Measurements from ENCODE around the gene ETDA. TPM values are rescaled to one million over a fixed set of nuclear protein-coding genes. Genes with fewer than 3 reads are reported as not detected.
A peak's percentile ranks its signal among the peaks of the same experiment; 100 is the strongest.

Gene ETDA
- total RNA-seq, 1 donor from 2014 or later: not detected

- H2AFZ ChIP-seq (ENCODE audit: low read depth, low read length): no peak overlapping the region
- H3K27ac ChIP-seq (ENCODE audit: low read depth, low read length): no peak overlapping the region
- DNase-seq (ENCODE audit: low read depth): no peak
- no peaks in the 10 kb centered on the region for H3K79me2 ChIP-seq (ENCODE audit: insufficient read depth, low read length)
- Mint-ChIP-seq H3K4me1 (ENCODE audit: low read depth, unreplicated experiment) (no peaks in the 10 kb centered on the region), H3K9me3 (ENCODE audit: unreplicated experiment) (peaks cover 4% of the 10 kb centered on the region), H3K36me3 (ENCODE audit: low read depth, unreplicated experiment) (peaks cover 17% of the 10 kb centered on the region), H3K27ac (ENCODE audit: unreplicated experiment) (no peak overlapping the region), H3K27me3 (ENCODE audit: low read depth, unreplicated experiment) (no peaks in the 10 kb centered on the region), H3K4me3 (ENCODE audit: unreplicated experiment) (no peak overlapping the region)
- TF ChIP-seq CTCF (IDR thresholded peaks at IDR 0.05; ENCODE audit: insufficient read depth, low read depth, low read length) (no peak), EZH2 (IDR thresholded peaks at IDR 0.05; ENCODE audit: insufficient read depth, low read length) (no peak)
- H3K9me3 ChIP-seq (ENCODE audit: insufficient read depth, low read depth, low read length): peaks cover 5% of the 10 kb centered on the region
- H3K4me1 ChIP-seq (ENCODE audit: insufficient read depth, low read length): no peaks in the 10 kb centered on the region
- H4K20me1 ChIP-seq (ENCODE audit: insufficient read depth, low read length): no peaks in the 10 kb centered on the region
- no peaks in the 10 kb centered on the region for H3K36me3 ChIP-seq (ENCODE audit: insufficient read depth, low read length)
- no peak overlapping the region for H3K4me3 ChIP-seq (ENCODE audit: insufficient read depth, low read depth, low read length)
- no peak overlapping the region for H3K4me2 ChIP-seq (ENCODE audit: low read length)
- no peaks in the 10 kb centered on the region for H3K27me3 ChIP-seq (ENCODE audit: insufficient read depth, low read length)
- peak; percentile 45 for FAIRE-seq
- no peak overlapping the region for H3K9ac ChIP-seq (ENCODE audit: low read length)
Measured at GRCh38 chrX:135287266-135287823, 35.5 kb downstream of the ETDA start.

- Mint-ChIP-seq H3K27me3 (ENCODE audit: low read depth, unreplicated experiment) (no peaks in the 10 kb centered on the region), H3K4me3 (ENCODE audit: unreplicated experiment) (no peak overlapping the region), H3K36me3 (ENCODE audit: low read depth, unreplicated experiment) (peaks cover 3% of the 10 kb centered on the region), H3K4me1 (ENCODE audit: low read depth, unreplicated experiment) (no peaks in the 10 kb centered on the region), H3K9me3 (ENCODE audit: unreplicated experiment) (no peaks in the 10 kb centered on the region), H3K27ac (ENCODE audit: unreplicated experiment) (no peak overlapping the region)
- Histone ChIP-seq H3K4me3 (ENCODE audit: insufficient read depth, low read depth, low read length) (peak overlapping the region; percentile 51), H3K9ac (ENCODE audit: low read length) (peak overlapping the region; percentile 60), H4K20me1 (ENCODE audit: insufficient read depth, low read length) (no peaks in the 10 kb centered on the region), H3K79me2 (ENCODE audit: insufficient read depth, low read length) (no peaks in the 10 kb centered on the region), H3K27ac (ENCODE audit: low read depth, low read length) (no peak overlapping the region), H3K36me3 (ENCODE audit: insufficient read depth, low read length) (no peaks in the 10 kb centered on the region), H3K4me2 (ENCODE audit: low read length) (peak overlapping the region; percentile 88), H3K4me1 (ENCODE audit: insufficient read depth, low read length) (no peaks in the 10 kb centered on the region), H3K9me3 (ENCODE audit: insufficient read depth, low read depth, low read length) (no peaks in the 10 kb centered on the region), H2AFZ (ENCODE audit: low read depth, low read length) (peak overlapping the region; percentile 52), H3K27me3 (ENCODE audit: insufficient read depth, low read length) (no peaks in the 10 kb centered on the region)
- no peak for TF ChIP-seq CTCF (IDR thresholded peaks at IDR 0.05; ENCODE audit: insufficient read depth, low read depth, low read length)
- no peak for TF ChIP-seq EZH2 (IDR thresholded peaks at IDR 0.05; ENCODE audit: insufficient read depth, low read length)
- FAIRE-seq (peak; percentile 83), DNase-seq (ENCODE audit: low read depth) (peak; percentile 31)
Measured at GRCh38 chrX:135295238-135295943, 43.5 kb downstream of the ETDA start.

GRCh38 chrX:135295944-135296305 is 44.1 kb downstream of the ETDA start:
- no peaks in the 10 kb centered on the region for H3K9me3 Mint-ChIP-seq (ENCODE audit: unreplicated experiment)

More at GRCh38 chrX:135295944-135296305, 44.1 kb downstream of the ETDA start:
- Histone ChIP-seq H3K4me3 (ENCODE audit: insufficient read depth, low read depth, low read length) (peak overlapping the region; percentile 51), H3K27ac (ENCODE audit: low read depth, low read length) (no peak overlapping the region), H4K20me1 (ENCODE audit: insufficient read depth, low read length) (no peaks in the 10 kb centered on the region), H3K27me3 (ENCODE audit: insufficient read depth, low read length) (no peaks in the 10 kb centered on the region), H3K36me3 (ENCODE audit: insufficient read depth, low read length) (no peaks in the 10 kb centered on the region), H3K9me3 (ENCODE audit: insufficient read depth, low read depth, low read length) (no peaks in the 10 kb centered on the region), H3K79me2 (ENCODE audit: insufficient read depth, low read length) (no peaks in the 10 kb centered on the region), H3K4me1 (ENCODE audit: insufficient read depth, low read length) (no peaks in the 10 kb centered on the region), H2AFZ (ENCODE audit: low read depth, low read length) (peak overlapping the region; percentile 52), H3K4me2 (ENCODE audit: low read length) (peak overlapping the region; percentile 88), H3K9ac (ENCODE audit: low read length) (peak overlapping the region; percentile 60)
- Mint-ChIP-seq H3K27me3 (ENCODE audit: low read depth, unreplicated experiment) (no peaks in the 10 kb centered on the region), H3K27ac (ENCODE audit: unreplicated experiment) (no peak overlapping the region), H3K4me3 (ENCODE audit: unreplicated experiment) (no peak overlapping the region), H3K4me1 (ENCODE audit: low read depth, unreplicated experiment) (no peaks in the 10 kb centered on the region), H3K36me3 (ENCODE audit: low read depth, unreplicated experiment) (peaks cover 3% of the 10 kb centered on the region)
- TF ChIP-seq EZH2 (IDR thresholded peaks at IDR 0.05; ENCODE audit: insufficient read depth, low read length): no peak
- TF ChIP-seq CTCF (IDR thresholded peaks at IDR 0.05; ENCODE audit: insufficient read depth, low read depth, low read length): no peak
- no peak for DNase-seq (ENCODE audit: low read depth)
- FAIRE-seq: no peak

Data from astrocyte (in vitro differentiated cells and primary cell).